SK-N-SH (cell line): Measurements from ENCODE around the gene HDGFL2. TPM values are rescaled to one million over a fixed set of nuclear protein-coding genes. Genes with fewer than 3 reads are reported as not detected.

Experiments
- CTCF ChIA-PET: fragments of 300-600, 350-600 bp; formaldehyde crosslinking; extraction: SDS; loops from one replicate; lab custom pipeline; 2021; lab: Yijun Ruan, JAX
- POLR2A ChIA-PET: fragments of 350-600 bp; sonication (Branson Sonifier 250); formaldehyde crosslinking; extraction: SDS; loops from one replicate; lab custom pipeline; 2020; ENCODE audit warnings: antibody characterized with exemption, inconsistent platforms; lab: Yijun Ruan, JAX
- DNase-seq: peaks from one replicate; pipeline ENCODE4 v3.0.0; 2012
- H2AFZ ChIP-seq: fragments of 200-600 bp; sonication (generic); 2 replicates; pipeline ENCODE4 v1.8.1; 2016; ENCODE audit warnings: antibody characterized with exemption, mild to moderate bottlenecking, low read depth
- H3F3A ChIP-seq: fragments of 200-600 bp; sonication (generic); replicated peaks from 2 replicates; pipeline ENCODE3; 2016; ENCODE audit warnings: antibody characterized with exemption, mild to moderate bottlenecking; ENCODE audit not compliant: insufficient read depth
- H3K27ac ChIP-seq, 2 experiments: fragments of 200-500 bp in 1 of 2; fragments of 200-600 bp in 1 of 2; sonication (Bioruptor generic) in 1 of 2; sonication (generic), shearing (Covaris generic) in 1 of 2; 2 replicates each; pipeline versions ENCODE4 v1.5.1 to v1.6.1; 2014 to 2016; ENCODE audit warnings: low read depth in 2 of 2, inconsistent platforms in 1 of 2, low read length in 1 of 2, mild to moderate bottlenecking in 1 of 2, mixed read lengths in 1 of 2
- H3K27me3 ChIP-seq: fragments of 200-600 bp; sonication (generic), shearing (Covaris generic); 2 replicates; pipeline ENCODE4 v1.6.1; 2016; ENCODE audit warnings: mixed run types; ENCODE audit not compliant: insufficient read depth
- H3K36me3 ChIP-seq, 2 experiments: fragments of 200-500 bp in 1 of 2; fragments of 200-600 bp in 1 of 2; sonication (Bioruptor generic) in 1 of 2; sonication (generic) in 1 of 2; replicated peaks in 1 of 2; 2 replicates each; pipeline versions ENCODE3 to v1.5.1; 2014 to 2016; ENCODE audit warnings: low read length in 1 of 2, mild to moderate bottlenecking in 1 of 2; ENCODE audit not compliant: insufficient read depth in 2 of 2, control insufficient read depth in 1 of 2
- H3K4me1 ChIP-seq, 2 experiments: fragments of 200-500 bp in 1 of 2; fragments of 200-600 bp in 1 of 2; sonication (Bioruptor generic) in 1 of 2; sonication (generic), shearing (Covaris generic) in 1 of 2; 2 replicates each; pipeline versions ENCODE4 v1.5.1 to v1.6.1; 2014 to 2016; ENCODE audit warnings: low read depth in 1 of 2, low read length in 1 of 2, mixed run types in 1 of 2; ENCODE audit not compliant: insufficient read depth in 2 of 2, control insufficient read depth in 1 of 2
- H3K4me2 ChIP-seq: fragments of 200-600 bp; sonication (generic), shearing (Covaris generic); 2 replicates; pipeline ENCODE4 v1.6.1; 2017; ENCODE audit warnings: mixed run types
- H3K4me3 ChIP-seq, 2 experiments: fragments of 200-500 bp in 1 of 2; fragments of 200-600 bp in 1 of 2; sonication (Bioruptor generic) in 1 of 2; sonication (generic), shearing (Covaris generic) in 1 of 2; 2 replicates each; pipeline versions ENCODE4 v1.5.1 to v1.8.1; 2014 to 2016; ENCODE audit warnings: low read depth in 2 of 2, inconsistent platforms in 1 of 2, low read length in 1 of 2, mild to moderate bottlenecking in 1 of 2, mixed read lengths in 1 of 2, moderate library complexity in 1 of 2
- H3K79me2 ChIP-seq: fragments of 200-600 bp; sonication (generic); 2 replicates; pipeline ENCODE4 v1.8.1; 2017; ENCODE audit warnings: mild to moderate bottlenecking; ENCODE audit not compliant: insufficient read depth
- H3K9ac ChIP-seq: fragments of 200-600 bp; sonication (generic); 2 replicates; pipeline ENCODE4 v1.6.1; 2017; ENCODE audit warnings: mixed run types
- H3K9me2 ChIP-seq: fragments of 200-600 bp; sonication (generic); 2 replicates; pipeline ENCODE4 v1.6.1; 2017; ENCODE audit warnings: mixed run types
- H3K9me3 ChIP-seq: fragments of 200-600 bp; sonication (generic); 2 replicates; pipeline ENCODE4 v1.6.1; 2017; ENCODE audit warnings: mixed run types, mild to moderate bottlenecking, moderate library complexity
- H4K20me1 ChIP-seq: fragments of 200-600 bp; sonication (generic); 2 replicates; pipeline ENCODE4 v1.6.1; 2017; ENCODE audit warnings: mild to moderate bottlenecking, mixed run types; ENCODE audit not compliant: insufficient read depth
- CHD2 ChIP-seq: fragments of 150-350 bp; IDR thresholded peaks from 2 replicates; pipeline ENCODE4 v1.6.1; 2018; ENCODE audit warnings: low read length; ENCODE audit not compliant: partially characterized antibody
- CTCF ChIP-seq: fragments of 200-600 bp; sonication (generic); IDR thresholded peaks from 2 replicates; pipeline ENCODE4 v1.6.1; 2017; ENCODE audit warnings: antibody characterized with exemption, mild to moderate bottlenecking, moderate library complexity
- EZH2phosphoT487 ChIP-seq: fragments of 200-600 bp; sonication (generic); IDR thresholded peaks from 2 replicates; pipeline ENCODE4 v1.6.1; 2017; ENCODE audit warnings: low read depth, mixed run types, mild to moderate bottlenecking, antibody characterized with exemption, moderate library complexity, borderline replicate concordance
- GATA2 ChIP-seq: sonication (generic); formaldehyde crosslinking; IDR thresholded peaks from 2 replicates; pipeline ENCODE4 v1.5.0; 2020; ENCODE audit warnings: mild to moderate bottlenecking, missing genetic modification reagents
- RAD21 ChIP-seq: IDR thresholded peaks from 2 replicates; pipeline ENCODE4 v1.6.1; 2012; ENCODE audit warnings: mild to moderate bottlenecking, low read length
- RFX5 ChIP-seq: IDR thresholded peaks from 2 replicates; pipeline ENCODE4 v1.6.1; 2012; ENCODE audit warnings: mild to moderate bottlenecking, improper control_type of control experiment, low read length
- RXRA ChIP-seq: IDR thresholded peaks from 2 replicates; pipeline ENCODE4 v1.4.0; 2012; ENCODE audit warnings: low read depth, mild to moderate bottlenecking, borderline replicate concordance
- SMC3 ChIP-seq: IDR thresholded peaks from 2 replicates; pipeline ENCODE4 v1.6.1; 2012; ENCODE audit warnings: low read depth, low read length, improper control_type of control experiment
- USF1 ChIP-seq: IDR thresholded peaks from 2 replicates; pipeline ENCODE4 v1.4.0; 2012; ENCODE audit warnings: low read depth, borderline replicate concordance
- USF2 ChIP-seq: fragments of 150-350 bp; IDR thresholded peaks from 2 replicates; pipeline ENCODE4 v1.6.1; 2017; ENCODE audit warnings: antibody characterized with exemption, low read length, low read depth, borderline replicate concordance
- ZBTB33 ChIP-seq: IDR thresholded peaks from 2 replicates; pipeline ENCODE4 v1.4.0; 2012; ENCODE audit warnings: low read depth, borderline replicate concordance
- WGBS: methylation state at CpG from one replicate; pipeline ENCODE4 v1.1.6; 2017; ENCODE audit warnings: low lambda C conversion rate; 5-methylcytosine and 5-hydroxymethylcytosine counted together
- polyA plus RNA-seq, 3 experiments: library from polyadenylated mRNA; depleted of rRNA; stranded (reverse); fragments of >200 nt; gene quantifications; 2 replicates each; pipeline ENCODE4 v1.2.3, GENCODE V29; 2012

HDGFL2 gene
- polyA plus RNA-seq, 1 of the 3 experiments (the other 2 are of a cell fraction), result 77.8 TPM

GRCh38 chr19:4457654-4458395 is 14.3 kb upstream of the HDGFL2 start, which contains the start of gene UBXN6 (continued):
- TF ChIP-seq ZBTB33, result peak; percentile 21; the same call in 1 of the 2 replicates
- TF ChIP-seq EZH2phosphoT487, result no peak

GRCh38 chr19:4464815-4465581 is 7.1 kb upstream of the HDGFL2 start:
- no peak for DNase-seq

GRCh38 chr19:4467835-4468234 is 4.3 kb upstream of the HDGFL2 start:
- no peaks in the 10 kb centered on the region; a peak in 1 of 4 replicates for H3K4me1 ChIP-seq
- TF ChIP-seq USF1, result no peak
- no peak for TF ChIP-seq RXRA
- TF ChIP-seq CTCF, result no peak
- TF ChIP-seq RFX5, result no peak
- no peak for TF ChIP-seq SMC3
- TF ChIP-seq GATA2, result no peak
- TF ChIP-seq USF2, result no peak
- TF ChIP-seq RAD21, result no peak
- CTCF ChIA-PET, result interaction anchor here (0.8 to 1.1 kb wide), 2 partner anchors 168 to 201 kb away, joined by 3 to 4 read pairs; no protein-coding TSS in a partner anchor

More at GRCh38 chr19:4464815-4465581, 7.1 kb upstream of the HDGFL2 start:
- no peaks in the 10 kb centered on the region for H3K36me3 ChIP-seq
- CTCF ChIA-PET, result interaction anchor here (1.2 kb wide), 1 partner anchor 65 kb away, joined by 5 read pairs; the partner anchor contains the start of gene SH3GL1
- H3K9me2 ChIP-seq, result no peaks in the 10 kb centered on the region
- no peaks in the 10 kb centered on the region for H3K4me1 ChIP-seq
- no peak overlapping the region for H3K4me3 ChIP-seq
- H3K79me2 ChIP-seq, result no peaks in the 10 kb centered on the region
- H3F3A ChIP-seq, result peaks cover under 1% of the 10 kb centered on the region
- no peaks in the 10 kb centered on the region for H3K27me3 ChIP-seq
- H2AFZ ChIP-seq, result no peak overlapping the region
- H3K9me3 ChIP-seq, result no peaks in the 10 kb centered on the region
- no peak overlapping the region for H3K9ac ChIP-seq
- 74% methylated on average over 8 of the region's 8 CpGs for WGBS
- H3K4me2 ChIP-seq, result no peak overlapping the region
- H4K20me1 ChIP-seq, result no peaks in the 10 kb centered on the region
- POLR2A ChIA-PET, result no interaction called here
- H3K27ac ChIP-seq, result no peak overlapping the region
- TF ChIP-seq CHD2, result no peak

More at GRCh38 chr19:4467835-4468234, 4.3 kb upstream of the HDGFL2 start:
- Histone ChIP-seq H3K4me3 (no peak overlapping the region), H3F3A (peaks cover 11% of the 10 kb centered on the region), H3K36me3 (no peaks in the 10 kb centered on the region), H2AFZ (no peak overlapping the region), H3K4me2 (no peak overlapping the region), H3K27me3 (no peaks in the 10 kb centered on the region), H3K27ac (no peak overlapping the region), H4K20me1 (no peaks in the 10 kb centered on the region), H3K79me2 (peaks cover 9% of the 10 kb centered on the region), H3K9me2 (no peaks in the 10 kb centered on the region), H3K9ac (no peak overlapping the region), H3K9me3 (no peaks in the 10 kb centered on the region)
- no peak for DNase-seq
- POLR2A ChIA-PET, result no interaction called here
- WGBS, result 96% methylated on average over 3 of the region's 3 CpGs
